Activated CD4-positive, CD25-positive, alpha-beta regulatory T cell (primary cell): ENCODE measurements around the gene AK6.
A peak's percentile ranks its signal among the peaks of the same experiment; 100 is the strongest.
"Not testable (repeated sequence)": the region's sequence is repeated elsewhere in the genome, so short reads cannot be mapped to it uniquely, and the experiment has no call there.

Experiments
- DNase-seq, 4 experiments: peaks; one replicate each; lab custom pipeline; 2025; lab: John Stamatoyannopoulos, UW

Gene AK6

DNA sequence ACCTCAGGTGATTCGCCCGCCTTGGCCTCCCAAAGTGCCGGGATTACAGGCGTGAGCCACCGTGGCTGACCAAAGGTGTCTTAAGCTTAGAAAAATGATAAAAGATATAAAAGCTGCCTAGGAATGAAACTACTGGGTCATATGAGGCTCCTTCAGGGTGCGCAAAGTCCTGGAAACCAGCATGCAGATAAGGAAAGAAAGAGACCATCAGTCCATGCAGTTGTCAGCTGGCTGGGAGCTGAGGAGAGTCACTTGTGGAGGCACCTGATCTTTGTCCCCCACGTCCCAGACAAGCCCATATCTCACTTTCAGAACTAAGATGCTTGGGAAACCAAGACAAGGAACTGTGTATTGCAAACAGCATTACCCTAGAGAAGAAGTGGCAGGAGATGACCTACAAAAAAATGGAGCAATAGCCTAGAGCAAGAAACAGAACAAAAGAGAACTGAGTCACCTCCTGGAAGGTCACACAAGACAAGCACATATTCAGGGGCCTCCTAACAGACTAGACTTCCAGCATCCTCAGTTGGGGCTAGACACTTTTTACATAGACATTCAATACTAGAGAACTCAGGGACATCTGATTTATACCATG, 33.9 kb downstream of the AK6 start:
- no peak for DNase-seq

GRCh38 chr5:69334793-69335268, 34.5 kb downstream of the AK6 start:
- DNase-seq = peak; percentile 42 to 59 (median 51)

DNA sequence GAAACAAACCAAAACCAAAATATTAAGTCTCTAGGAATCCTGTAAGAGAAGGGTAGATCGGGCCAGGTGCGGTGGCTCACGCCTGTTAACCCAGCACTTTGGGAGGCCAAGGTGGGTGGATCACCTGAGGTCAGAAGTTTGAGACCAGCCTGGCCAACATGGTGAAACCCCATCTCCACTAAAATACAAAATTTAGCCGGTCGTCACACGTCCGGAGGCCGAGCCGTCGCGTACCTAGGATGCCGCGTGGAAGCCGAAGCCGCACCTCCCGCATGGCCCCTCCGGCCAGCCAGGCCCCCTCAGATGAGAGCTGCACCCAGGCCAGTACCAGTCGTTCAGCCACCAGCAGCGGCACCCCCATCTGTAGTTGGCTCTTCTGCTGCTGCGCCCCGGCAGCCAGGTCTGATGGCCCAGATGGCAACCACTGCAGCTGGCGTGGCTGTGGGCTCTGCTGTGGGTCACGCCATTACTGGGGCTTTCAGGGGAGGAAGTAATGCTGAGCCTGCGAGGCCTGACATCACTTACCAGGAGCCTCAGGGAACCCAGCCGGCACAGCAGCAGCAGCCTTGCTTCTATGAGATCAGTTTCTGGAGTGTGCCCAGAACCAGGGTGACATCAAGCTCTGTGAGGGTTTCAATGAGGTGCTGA, 35.5 kb downstream of the AK6 start:
- not testable (repeated sequence) for DNase-seq

DNA sequence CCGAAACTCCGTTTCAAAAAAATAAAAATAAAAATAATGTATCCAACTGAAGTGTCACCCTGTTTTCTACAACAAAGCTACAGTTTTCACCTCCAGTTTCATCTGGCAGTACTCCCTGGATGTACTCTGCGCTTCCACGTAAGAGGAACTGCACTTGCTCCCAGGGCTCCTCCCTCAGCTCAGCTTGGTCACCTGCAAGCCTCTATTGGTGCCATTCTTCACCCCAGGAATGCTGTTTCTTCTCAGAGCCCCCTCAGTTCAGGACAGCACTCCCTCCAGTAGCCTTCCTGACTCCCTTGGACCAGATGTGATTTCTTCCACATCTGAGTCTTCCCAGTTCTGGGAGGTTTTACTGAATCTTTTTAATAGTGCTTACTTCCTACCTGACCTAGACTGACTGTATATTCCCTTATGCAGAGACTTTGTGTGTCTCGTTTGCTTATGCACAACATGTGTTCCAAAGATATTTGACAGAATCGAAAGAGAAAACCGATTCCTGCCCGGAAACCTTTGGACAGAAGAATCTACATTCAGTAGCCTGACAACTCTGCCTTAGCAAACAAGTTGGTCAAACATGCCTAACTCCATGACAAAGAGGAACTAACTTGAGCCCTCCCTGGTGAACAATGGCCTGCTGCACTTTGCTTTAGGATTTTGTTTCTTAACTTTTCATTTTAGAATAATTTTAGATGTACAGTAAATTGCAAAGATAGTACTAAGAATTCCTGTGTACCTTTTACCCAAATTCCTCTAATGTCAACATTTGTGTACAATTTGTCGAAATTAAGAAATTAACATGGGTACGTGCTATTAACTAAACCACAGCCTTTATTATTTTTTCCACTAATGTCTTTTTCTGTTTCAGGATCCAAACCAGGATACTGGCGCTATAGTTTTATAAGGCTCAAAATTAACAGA, 37.5 kb downstream of the AK6 start:
- DNase-seq = no peak

DNA sequence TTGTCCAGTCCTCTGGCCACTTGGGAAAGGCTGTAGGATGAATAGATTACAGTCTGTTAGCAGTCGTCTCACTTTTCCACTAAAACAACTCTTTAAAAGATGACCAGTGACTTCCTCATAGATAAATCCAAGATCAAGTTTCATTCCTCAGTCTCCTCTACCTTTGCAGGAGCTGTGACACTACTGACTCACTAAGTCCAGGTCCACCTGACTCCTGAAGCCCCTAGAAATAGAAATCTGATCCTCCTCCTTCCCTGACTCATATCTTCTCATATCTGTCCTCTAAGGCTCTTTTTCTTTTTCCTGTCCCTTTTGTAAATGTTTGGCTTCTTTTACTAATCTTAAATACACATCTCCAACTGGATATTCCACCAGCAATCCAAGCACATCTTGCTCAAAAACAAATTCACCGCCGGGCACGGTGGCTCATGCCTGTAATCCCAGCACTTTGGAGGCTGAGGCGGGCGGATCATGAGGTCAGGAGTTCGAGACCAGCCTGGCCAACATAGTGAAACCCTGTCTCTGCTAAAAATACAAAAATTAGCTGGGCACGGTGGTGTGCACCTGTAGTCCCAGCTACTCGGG, 39.3 kb downstream of the AK6 start:
- DNase-seq = no peak

GRCh38 chr5:69326365-69326764, 43.0 kb downstream of the AK6 start:
- DNase-seq = no peak

GRCh38 chr5:69317391-69317790, 51.9 kb downstream of the AK6 start:
- no peak for DNase-seq

DNA sequence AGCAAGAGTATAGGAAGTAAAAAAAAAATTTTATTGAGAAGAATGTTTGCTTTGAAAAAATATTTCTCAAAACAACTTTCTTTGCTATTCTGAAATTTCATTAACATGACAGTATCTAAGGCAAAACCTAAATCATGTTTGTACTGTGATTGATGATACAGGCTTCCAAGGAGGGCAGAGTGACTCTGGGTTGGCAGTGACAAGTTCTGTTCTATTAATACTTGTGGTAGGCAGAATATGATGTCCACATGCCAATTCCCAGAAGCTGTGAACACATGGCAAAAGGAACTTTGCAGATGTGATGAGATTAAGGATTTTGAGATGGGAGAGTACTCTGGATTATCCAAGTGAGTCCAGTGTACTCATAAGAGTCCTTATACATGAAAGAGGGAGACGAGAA, 53.3 kb downstream of the AK6 start:
- DNase-seq = no peak

GRCh38 chr5:69313428-69313827, 55.9 kb downstream of the AK6 start:
- no peak for DNase-seq

DNA sequence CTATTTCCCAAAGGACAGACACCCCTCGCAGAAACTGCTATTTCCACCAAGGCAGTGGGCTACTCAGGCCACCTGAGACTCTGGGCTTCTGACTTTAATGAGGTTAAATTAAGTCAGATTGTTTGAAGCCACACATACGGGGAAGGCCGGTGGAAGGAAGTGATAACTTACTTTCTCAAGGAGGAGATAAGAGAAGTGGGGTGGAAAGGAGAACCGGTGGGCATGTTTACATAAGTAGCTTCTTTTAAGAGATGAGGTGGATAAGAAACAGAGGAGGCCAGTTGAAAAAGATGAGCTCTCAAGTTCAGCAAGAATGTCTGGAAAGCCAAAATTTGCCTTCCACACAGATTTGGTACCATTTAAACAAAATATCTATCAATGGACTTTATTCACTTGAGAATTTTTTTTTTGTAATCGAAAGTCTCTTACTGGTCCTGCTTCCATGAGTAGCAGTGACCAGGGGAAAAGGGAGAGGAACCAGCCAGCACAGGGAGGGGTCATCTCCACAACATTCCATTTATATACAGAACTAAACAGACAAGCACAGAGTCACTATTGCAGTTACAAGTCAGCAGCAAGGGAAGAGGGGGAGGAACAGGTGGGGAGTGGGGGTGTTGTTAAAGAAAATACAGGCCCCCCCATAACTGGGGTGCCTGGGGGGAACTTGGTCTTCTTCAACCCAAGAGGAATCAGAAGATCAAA, 56.7 kb downstream of the AK6 start:
- no peak for DNase-seq

DNA sequence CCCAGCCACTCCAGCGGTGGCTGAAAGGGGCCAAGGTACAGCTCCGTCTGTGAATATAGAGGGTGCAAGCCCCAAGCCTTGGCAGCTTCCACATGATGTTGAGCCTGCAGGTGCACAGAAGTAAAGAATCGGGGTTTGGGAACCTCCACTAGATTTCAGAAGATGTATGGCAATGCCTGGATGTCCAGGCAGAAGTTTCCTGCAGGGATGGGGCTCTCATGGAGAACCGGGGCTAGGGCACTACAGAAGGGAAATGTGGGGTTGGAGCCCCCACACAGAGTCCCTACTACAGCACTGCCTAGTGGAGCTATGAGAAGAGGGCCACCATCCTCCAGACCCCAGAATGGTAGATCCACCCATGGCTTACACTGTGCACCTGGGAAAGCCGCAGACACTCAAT, 59.9 kb downstream of the AK6 start:
- no peak for DNase-seq

DNA sequence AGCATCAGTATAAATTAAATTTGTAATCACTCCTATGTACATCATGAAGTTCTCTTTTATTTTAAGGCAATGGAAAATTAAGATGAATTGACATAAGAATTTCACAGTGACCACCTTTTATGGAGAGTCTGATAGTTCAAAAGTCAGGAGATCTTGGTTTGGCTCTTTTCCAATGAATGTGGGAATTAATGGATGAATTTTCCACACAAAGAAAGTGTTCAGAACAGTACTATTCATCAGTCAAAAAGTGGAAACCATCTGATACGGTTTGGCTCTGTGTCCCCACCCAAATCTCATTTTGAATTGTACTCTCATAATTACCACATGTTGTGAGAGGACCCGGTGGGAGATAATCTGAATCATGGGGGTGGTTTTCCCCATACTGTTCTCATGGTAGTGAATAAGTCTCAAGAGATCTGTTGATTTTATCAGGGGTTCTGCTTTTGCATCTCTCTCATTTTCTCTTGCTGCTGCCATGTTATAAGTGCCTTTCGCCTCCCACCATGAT, 61.2 kb downstream of the AK6 start:
- no peak for DNase-seq

DNA sequence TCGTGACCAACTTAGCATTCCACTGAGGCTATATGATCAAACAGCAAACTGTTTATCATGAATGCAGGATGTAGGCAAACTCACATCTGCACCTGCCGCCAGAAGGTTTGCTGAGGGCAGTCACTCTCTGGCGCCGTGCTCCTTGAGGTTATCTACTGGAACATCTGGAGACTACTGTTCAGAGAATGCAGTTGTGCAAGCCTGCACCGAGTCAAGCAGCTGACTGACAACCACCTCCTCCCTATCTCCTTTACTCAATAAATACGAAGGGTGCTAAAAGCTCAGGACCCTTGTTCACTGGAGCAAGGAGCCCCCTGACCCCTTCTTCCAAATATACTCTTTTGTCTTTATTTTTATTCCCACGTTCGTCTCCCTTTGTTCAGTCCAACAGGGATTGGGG, 63.8 kb downstream of the AK6 start:
- no peak for DNase-seq
